ENCODE results near the gene FBP1.
A peak's percentile ranks its signal among the peaks of the same experiment; 100 is the strongest.

The FBP1 gene

GRCh38 chr9:94639061-94639998, at the start of gene FBP1:
Gene FBP1 (minus strand): TSS chr9:94639518. CDS start chr9:94639310, 208 bp downstream.
- no peak within 1 kb of the TSS for H3K4me3 ChIP-seq (ENCODE audit: low read depth, low read length)
- DNase-seq: no peak
- no peak within 1 kb of the TSS for H3K27ac ChIP-seq
- H3K27me3 ChIP-seq (ENCODE audit: insufficient read depth, low read depth, severe bottlenecking): no peaks in the 10 kb centered on the region
- no peaks in the 10 kb centered on the region for H3K36me3 ChIP-seq
- H3K9me3 ChIP-seq (ENCODE audit: severe bottlenecking): no peaks in the 10 kb centered on the region
- TF ChIP-seq CTCF (IDR thresholded peaks at IDR 0.05; ENCODE audit: low read depth, low read length): no peak

- no peaks in the 10 kb centered on the region for H3K27me3 ChIP-seq (ENCODE audit: insufficient read depth, low read depth, severe bottlenecking)
- no peak overlapping the region for H3K4me3 ChIP-seq (ENCODE audit: low read depth, low read length)
- no peak for TF ChIP-seq CTCF (IDR thresholded peaks at IDR 0.05; ENCODE audit: low read depth, low read length)
- H3K9me3 ChIP-seq (ENCODE audit: severe bottlenecking): no peaks in the 10 kb centered on the region
- H3K36me3 ChIP-seq: no peaks in the 10 kb centered on the region
- DNase-seq: no peak
- H3K27ac ChIP-seq: no peak overlapping the region
Observed at GRCh38 chr9:94687451-94687850, 48.1 kb upstream of the FBP1 start.

- no peak overlapping the region for H3K27ac ChIP-seq
- no peaks in the 10 kb centered on the region for H3K36me3 ChIP-seq
- DNase-seq: no peak
- H3K9me3 ChIP-seq (ENCODE audit: severe bottlenecking): no peaks in the 10 kb centered on the region
- no peak overlapping the region for H3K4me3 ChIP-seq (ENCODE audit: low read depth, low read length)
- no peaks in the 10 kb centered on the region for H3K27me3 ChIP-seq (ENCODE audit: insufficient read depth, low read depth, severe bottlenecking)
- TF ChIP-seq CTCF (IDR thresholded peaks at IDR 0.05; ENCODE audit: low read depth, low read length): no peak
Observed at GRCh38 chr9:94685359-94685758, 46.0 kb upstream of the FBP1 start.

GRCh38 chr9:94681508-94681907, 42.2 kb upstream of the FBP1 start:
- Histone ChIP-seq H3K27ac (no peak overlapping the region), H3K9me3 (ENCODE audit: severe bottlenecking) (no peaks in the 10 kb centered on the region), H3K4me3 (ENCODE audit: low read depth, low read length) (no peak overlapping the region), H3K27me3 (ENCODE audit: insufficient read depth, low read depth, severe bottlenecking) (no peaks in the 10 kb centered on the region), H3K36me3 (no peaks in the 10 kb centered on the region)
- DNase-seq: peak; percentile 88
- peak; percentile 91 for TF ChIP-seq CTCF (IDR thresholded peaks at IDR 0.05; ENCODE audit: low read depth, low read length)

GRCh38 chr9:94680621-94681020, 41.3 kb upstream of the FBP1 start:
- TF ChIP-seq CTCF (IDR thresholded peaks at IDR 0.05; ENCODE audit: low read depth, low read length): no peak
- DNase-seq: no peak
- Histone ChIP-seq H3K27me3 (ENCODE audit: insufficient read depth, low read depth, severe bottlenecking) (no peaks in the 10 kb centered on the region), H3K27ac (no peak overlapping the region), H3K9me3 (ENCODE audit: severe bottlenecking) (no peaks in the 10 kb centered on the region), H3K36me3 (no peaks in the 10 kb centered on the region), H3K4me3 (ENCODE audit: low read depth, low read length) (no peak overlapping the region)

All from WERI-Rb-1 (cell line).